Measurements from ENCODE around the gene PPP2R5C. TPM values are rescaled to one million over a fixed set of nuclear protein-coding genes. Genes with fewer than 3 reads are reported as not detected.

PPP2R5C gene
- total RNA-seq, 2 experiments from 2014 or later = 232 to 281 TPM

DNA sequence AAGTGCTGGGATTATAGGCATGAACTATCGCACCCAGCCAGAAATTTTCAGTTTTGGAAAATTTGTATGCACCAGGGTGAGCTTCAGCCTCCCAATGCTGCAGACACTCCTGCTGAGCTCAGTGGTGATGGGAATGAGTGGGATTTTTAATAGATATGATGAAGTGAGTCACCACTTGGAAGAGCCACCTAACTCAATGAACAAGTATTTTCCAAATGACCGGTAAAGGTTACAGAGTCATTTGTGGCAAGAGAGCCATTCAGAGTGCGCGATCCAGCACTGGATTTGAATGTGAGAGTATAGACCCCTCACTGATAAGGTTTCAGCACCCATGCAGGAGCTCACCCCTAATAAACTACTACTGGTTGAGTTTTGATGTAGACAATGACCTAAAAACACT, 100.7 kb downstream of the PPP2R5C start:
- no peaks in the 10 kb centered on the region for H3K9me3 Mint-ChIP-seq (ENCODE audit: low read depth)
- no peak overlapping the region for H3K4me3 Mint-ChIP-seq
- no peak for DNase-seq
- peaks cover 55% of the 10 kb centered on the region for H3K36me3 Mint-ChIP-seq (ENCODE audit: low read depth)
- POLR2A ChIA-PET = no interaction called here
- intact Hi-C loops (cut with DNase I, micrococcal nuclease) = no loop called here
- peak; percentile 33 for ATAC-seq
- CTCF ChIA-PET = interaction anchor here (1.0 to 1.3 kb wide), 2 partner anchors 11 to 17 kb away, joined by 5 to 6 read pairs; no protein-coding TSS in a partner anchor
- H3K4me1 Mint-ChIP-seq = peaks cover 57% of the 10 kb centered on the region
- no peak overlapping the region for H3K27ac Mint-ChIP-seq
- no peaks in the 10 kb centered on the region for H3K27me3 Mint-ChIP-seq

DNA sequence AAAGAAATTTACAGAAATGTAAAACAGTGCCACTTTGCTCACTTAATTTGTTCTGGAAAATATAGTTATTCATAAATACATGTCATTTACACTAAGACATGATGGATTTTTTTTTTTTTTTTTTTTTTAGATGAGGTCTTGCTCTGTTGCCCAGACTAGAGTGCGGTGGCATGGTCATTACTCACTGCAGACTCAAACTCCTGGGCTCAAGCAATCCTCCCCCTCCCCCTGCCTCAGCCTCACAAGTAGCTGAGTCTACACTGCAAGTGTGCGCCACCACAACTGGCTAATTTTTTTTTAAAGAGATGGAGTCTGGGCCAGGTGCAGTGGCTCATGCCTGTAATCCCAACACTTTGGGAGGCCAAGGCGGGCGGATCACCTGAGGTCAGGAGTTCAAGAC, 101.2 kb downstream of the PPP2R5C start:
- intact Hi-C loops (cut with DNase I, micrococcal nuclease) = no loop called here
- Mint-ChIP-seq H3K4me1 (peaks cover 52% of the 10 kb centered on the region), H3K36me3 (ENCODE audit: low read depth) (peaks cover 50% of the 10 kb centered on the region), H3K4me3 (no peak overlapping the region), H3K9me3 (ENCODE audit: low read depth) (no peaks in the 10 kb centered on the region), H3K27me3 (no peaks in the 10 kb centered on the region), H3K27ac (no peak overlapping the region)
- DNase-seq = no peak
- ChIA-PET POLR2A (no interaction called here), CTCF (interaction anchor here (0.8 to 1.4 kb wide), 4 partner anchors 8 to 17 kb away, joined by 4 to 6 read pairs (median 5); no protein-coding TSS in a partner anchor)
- no peak for ATAC-seq

DNA sequence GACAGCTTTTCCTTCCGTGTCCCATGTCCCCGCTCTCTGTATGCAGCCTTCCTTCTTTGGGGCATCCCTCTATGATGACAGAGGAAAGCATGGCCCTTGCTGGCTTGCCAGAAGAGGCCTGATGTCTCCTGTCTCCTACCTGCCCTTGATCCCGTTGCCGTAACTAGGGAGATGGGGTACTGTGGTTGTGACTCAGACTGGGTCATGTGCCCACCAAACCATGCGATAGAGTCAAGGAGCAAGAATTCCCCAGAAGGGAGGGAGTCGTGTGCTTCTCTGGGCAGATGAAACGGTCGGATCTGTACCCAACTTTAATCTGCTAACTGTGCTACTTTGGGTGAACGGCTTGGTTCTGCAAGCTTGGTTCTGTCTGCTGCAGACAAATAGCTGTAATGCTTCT, 103.8 kb downstream of the PPP2R5C start:
- no peak overlapping the region for H3K4me3 Mint-ChIP-seq
- H3K4me1 Mint-ChIP-seq = peaks cover 50% of the 10 kb centered on the region
- ATAC-seq (no peak), DNase-seq (no peak)
- ChIA-PET POLR2A (no interaction called here), CTCF (interaction anchor here (1.0 to 1.3 kb wide), 4 partner anchors 76 to 158 kb away, joined by 3 read pairs; no protein-coding TSS in a partner anchor)
- H3K27me3 Mint-ChIP-seq = no peaks in the 10 kb centered on the region
- no peaks in the 10 kb centered on the region for H3K9me3 Mint-ChIP-seq (ENCODE audit: low read depth)
- H3K27ac Mint-ChIP-seq = no peak overlapping the region
- intact Hi-C loops (cut with DNase I, micrococcal nuclease) = no loop called here
- peaks cover 36% of the 10 kb centered on the region for H3K36me3 Mint-ChIP-seq (ENCODE audit: low read depth)

DNA sequence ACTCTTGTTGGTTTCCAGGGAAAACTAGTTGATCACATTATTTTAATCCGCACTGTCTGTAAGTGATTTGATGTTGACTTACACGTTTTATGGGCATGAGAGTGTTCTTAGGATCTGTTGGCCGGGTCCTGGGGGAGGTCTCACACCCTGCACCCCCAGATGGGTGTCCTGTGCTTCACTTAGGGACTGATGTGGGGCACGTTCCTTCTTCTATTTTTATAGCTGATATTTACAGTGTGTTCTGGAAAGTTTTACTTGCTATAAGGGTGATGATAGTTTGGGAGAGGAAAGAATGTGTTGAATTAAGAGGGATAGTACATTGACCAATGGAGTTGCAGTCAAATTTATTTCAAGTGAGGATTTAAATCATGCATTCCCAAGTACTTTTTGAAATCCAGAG, 106.3 kb downstream of the PPP2R5C start:
- H3K4me3 Mint-ChIP-seq = no peak overlapping the region
- H3K9me3 Mint-ChIP-seq (ENCODE audit: low read depth) = no peaks in the 10 kb centered on the region
- CTCF ChIA-PET = interaction anchor here (1.1 to 2.0 kb wide), 3 partner anchors 14 to 23 kb away, joined by 3 to 8 read pairs (median 5); no protein-coding TSS in a partner anchor
- no peak overlapping the region for H3K27ac Mint-ChIP-seq
- H3K27me3 Mint-ChIP-seq = no peaks in the 10 kb centered on the region
- H3K4me1 Mint-ChIP-seq = peaks cover 52% of the 10 kb centered on the region
- no peak for DNase-seq
- POLR2A ChIA-PET = no interaction called here
- ATAC-seq = no peak
- intact Hi-C loops (cut with DNase I, micrococcal nuclease) = no loop called here
- H3K36me3 Mint-ChIP-seq (ENCODE audit: low read depth) = peaks cover 32% of the 10 kb centered on the region

DNA sequence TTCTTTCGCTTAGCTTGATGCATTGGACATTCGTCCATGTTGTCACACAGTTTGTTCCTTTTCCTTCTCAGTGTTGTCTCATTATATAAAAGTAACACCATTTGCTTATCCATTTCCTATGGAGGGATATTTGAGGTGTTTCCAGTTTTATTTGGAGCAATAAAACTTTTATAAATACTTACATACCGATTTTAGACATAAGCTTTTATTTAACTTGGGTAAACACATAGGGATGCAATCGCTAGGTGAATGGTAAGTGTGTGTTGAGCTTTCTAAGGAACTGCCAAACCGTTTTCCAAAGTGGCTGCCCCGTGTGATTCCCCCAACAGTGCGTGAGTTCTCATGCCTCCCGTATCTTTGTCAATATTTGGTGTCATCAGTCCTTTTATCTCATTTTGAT, 107.7 kb downstream of the PPP2R5C start:
- Mint-ChIP-seq H3K36me3 (ENCODE audit: low read depth) (peaks cover 29% of the 10 kb centered on the region), H3K9me3 (ENCODE audit: low read depth) (peaks cover 1% of the 10 kb centered on the region), H3K4me1 (peaks cover 62% of the 10 kb centered on the region), H3K27me3 (no peaks in the 10 kb centered on the region), H3K4me3 (no peak overlapping the region), H3K27ac (peak overlapping the region; percentile 27)
- DNase-seq (no peak), ATAC-seq (no peak)
- intact Hi-C loops (cut with DNase I, micrococcal nuclease) = no loop called here
- ChIA-PET CTCF (interaction anchor here (0.6 to 2.0 kb wide), 5 partner anchors 8 to 169 kb away, joined by 3 to 8 read pairs (median 4); no protein-coding TSS in a partner anchor), POLR2A (interaction anchor here (0.6 kb wide), 1 partner anchor 100 kb away, joined by 4 read pairs; no protein-coding TSS in a partner anchor)

DNA sequence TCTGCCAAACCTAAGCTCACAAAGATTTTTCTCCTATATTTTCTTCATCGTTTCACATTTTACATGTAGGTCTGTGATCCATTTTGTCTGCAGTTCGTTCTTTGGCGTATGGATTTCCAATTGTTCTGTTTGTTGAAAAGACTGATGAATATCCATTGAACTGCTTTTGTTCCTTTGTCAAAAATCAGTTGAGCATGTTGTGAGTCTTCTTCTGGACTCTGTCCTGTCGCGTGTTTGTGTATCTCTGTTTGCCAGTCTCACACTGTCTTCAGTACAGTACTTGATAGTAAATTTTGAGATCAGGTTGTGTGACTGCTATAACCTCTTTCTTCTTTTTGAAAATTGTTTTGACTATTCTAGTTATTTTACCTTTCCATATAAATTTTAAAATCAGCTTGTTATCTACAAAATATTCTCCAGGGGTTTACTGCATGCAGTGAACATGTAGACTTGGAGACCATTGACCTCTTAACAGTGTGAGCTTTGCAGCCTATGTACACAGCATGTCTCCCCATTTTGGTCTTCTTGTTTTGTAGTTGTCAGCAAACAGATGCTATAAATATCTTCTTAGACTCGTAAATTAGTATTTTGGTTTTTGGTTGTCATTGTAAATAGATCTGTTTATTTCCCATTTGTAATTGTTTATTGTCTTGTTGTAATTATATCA, 108.9 kb downstream of the PPP2R5C start:
- intact Hi-C loops (cut with DNase I, micrococcal nuclease) = no loop called here
- H3K36me3 Mint-ChIP-seq (ENCODE audit: low read depth) = peaks cover 20% of the 10 kb centered on the region
- H3K27me3 Mint-ChIP-seq = no peaks in the 10 kb centered on the region
- peaks cover 63% of the 10 kb centered on the region for H3K4me1 Mint-ChIP-seq
- ATAC-seq (no peak), DNase-seq (no peak)
- ChIA-PET CTCF (interaction anchor here (1.6 kb wide), 1 partner anchor 10 kb away, joined by 6 read pairs; no protein-coding TSS in a partner anchor), POLR2A (no interaction called here)
- peak overlapping the region; percentile 19 for H3K27ac Mint-ChIP-seq
- peaks cover 1% of the 10 kb centered on the region for H3K9me3 Mint-ChIP-seq (ENCODE audit: low read depth)
- no peak overlapping the region for H3K4me3 Mint-ChIP-seq

DNA sequence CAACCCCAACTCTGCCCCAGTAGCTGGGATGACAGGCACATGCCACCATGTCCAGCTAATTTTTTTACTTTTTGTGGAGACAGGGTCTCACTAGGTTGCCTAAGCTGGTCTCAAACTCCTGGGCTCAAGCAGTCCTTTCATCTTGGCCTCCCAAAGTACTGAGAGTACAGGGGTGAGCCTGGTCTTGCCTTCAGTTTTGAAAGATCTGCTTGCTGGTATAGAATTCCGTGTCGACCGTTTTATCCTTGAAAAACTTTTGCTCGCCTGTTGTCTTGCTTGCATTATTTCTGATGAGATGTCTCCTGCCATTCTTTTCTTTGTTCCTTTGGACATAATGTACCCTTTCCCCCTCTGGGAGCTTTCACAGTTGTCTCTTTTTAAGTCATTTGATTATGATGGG, 110.8 kb downstream of the PPP2R5C start:
- intact Hi-C loops (cut with DNase I, micrococcal nuclease) = loop anchor here in 1 of 2 experiments (2.0 kb wide), 1 partner anchor 14 kb away; no protein-coding TSS in a partner anchor
- peaks cover 1% of the 10 kb centered on the region for H3K9me3 Mint-ChIP-seq (ENCODE audit: low read depth)
- H3K27ac Mint-ChIP-seq = peak overlapping the region; percentile 68
- no peaks in the 10 kb centered on the region for H3K27me3 Mint-ChIP-seq
- peaks cover 81% of the 10 kb centered on the region for H3K4me1 Mint-ChIP-seq
- DNase-seq (no peak), ATAC-seq (no peak)
- POLR2A ChIA-PET = no interaction called here
- H3K4me3 Mint-ChIP-seq = no peak overlapping the region
- peaks cover 16% of the 10 kb centered on the region for H3K36me3 Mint-ChIP-seq (ENCODE audit: low read depth)
- CTCF ChIA-PET = interaction anchor here (0.7 kb wide), 1 partner anchor 47 kb away, joined by 4 read pairs; no protein-coding TSS in a partner anchor

DNA sequence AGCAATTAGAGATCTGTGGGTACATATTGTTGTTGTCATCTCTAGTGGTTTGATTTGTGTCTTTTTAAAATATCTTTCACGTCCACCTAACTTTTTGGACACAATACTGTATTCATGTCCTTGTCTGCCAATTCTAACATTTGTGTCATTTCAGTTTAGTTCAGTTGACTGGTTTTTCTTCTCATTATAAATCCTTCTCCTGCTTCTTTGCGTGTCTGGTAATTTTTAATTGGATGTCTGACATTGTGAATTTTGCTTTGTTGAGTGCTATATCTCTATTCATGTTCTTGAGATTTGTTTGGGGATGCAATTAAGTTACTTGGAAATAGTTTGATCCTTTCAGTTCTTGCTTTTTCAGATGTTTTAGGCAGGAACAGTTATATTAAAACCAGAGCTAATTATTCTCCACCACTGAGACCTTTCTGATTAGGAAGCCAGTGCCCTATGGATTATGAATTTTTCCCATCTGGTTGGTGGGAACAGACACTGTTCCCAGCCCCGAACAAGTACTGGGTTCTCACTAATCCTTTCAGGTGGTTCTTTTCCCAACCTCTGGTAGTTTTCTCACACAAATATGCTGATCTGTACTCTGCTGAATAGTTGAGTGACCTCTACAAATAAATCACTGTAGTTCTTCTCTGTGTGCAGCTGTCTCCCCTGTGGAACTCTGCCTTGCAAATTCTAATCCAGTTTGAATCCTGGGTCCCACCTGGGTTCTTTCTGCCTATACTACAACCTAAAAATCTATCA, 111.7 kb downstream of the PPP2R5C start:
- ChIA-PET CTCF (interaction anchor here (2.9 kb wide), 1 partner anchor 23 kb away, joined by 7 read pairs; no protein-coding TSS in a partner anchor), POLR2A (no interaction called here)
- DNase-seq = no peak
- no peak overlapping the region for H3K27ac Mint-ChIP-seq
- H3K4me3 Mint-ChIP-seq = no peak overlapping the region
- ATAC-seq = no peak
- H3K4me1 Mint-ChIP-seq = peaks cover 86% of the 10 kb centered on the region
- peaks cover 18% of the 10 kb centered on the region for H3K36me3 Mint-ChIP-seq (ENCODE audit: low read depth)
- intact Hi-C loops (cut with DNase I, micrococcal nuclease) = loop anchor here in 1 of 2 experiments (2.0 kb wide), 1 partner anchor 14 kb away; no protein-coding TSS in a partner anchor
- peaks cover 1% of the 10 kb centered on the region for H3K9me3 Mint-ChIP-seq (ENCODE audit: low read depth)
- H3K27me3 Mint-ChIP-seq = no peaks in the 10 kb centered on the region

DNA sequence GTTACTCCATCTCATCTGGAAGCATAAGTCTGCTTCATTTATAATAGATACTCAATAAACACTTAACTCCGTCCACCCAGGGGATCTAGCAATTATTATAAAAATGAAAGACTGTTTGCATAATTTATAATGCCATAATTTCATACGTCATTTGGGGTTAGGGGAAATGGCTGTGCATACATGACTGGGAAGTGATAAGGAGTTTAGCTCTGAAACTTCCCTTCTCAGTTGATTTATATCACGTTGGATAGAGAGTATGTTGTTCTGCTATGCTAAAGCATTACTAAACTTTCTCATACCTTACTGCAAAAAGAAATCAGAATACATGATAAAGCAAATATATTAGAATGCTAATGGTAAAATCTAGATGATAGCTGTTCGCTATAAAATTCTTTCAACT, 112.5 kb downstream of the PPP2R5C start:
- Mint-ChIP-seq H3K9me3 (ENCODE audit: low read depth) (peaks cover 1% of the 10 kb centered on the region), H3K36me3 (ENCODE audit: low read depth) (peaks cover 18% of the 10 kb centered on the region), H3K27ac (peak overlapping the region; percentile 73), H3K4me3 (no peak overlapping the region), H3K4me1 (peaks cover 91% of the 10 kb centered on the region), H3K27me3 (no peaks in the 10 kb centered on the region)
- ATAC-seq = no peak
- POLR2A ChIA-PET = no interaction called here
- DNase-seq = no peak
- intact Hi-C loops (cut with DNase I, micrococcal nuclease) = loop anchor here in 1 of 2 experiments (2.0 kb wide), 1 partner anchor 15 kb away; no protein-coding TSS in a partner anchor
- CTCF ChIA-PET = interaction anchor here (2.3 to 2.9 kb wide), 2 partner anchors 13 to 24 kb away, joined by 5 to 7 read pairs; no protein-coding TSS in a partner anchor

DNA sequence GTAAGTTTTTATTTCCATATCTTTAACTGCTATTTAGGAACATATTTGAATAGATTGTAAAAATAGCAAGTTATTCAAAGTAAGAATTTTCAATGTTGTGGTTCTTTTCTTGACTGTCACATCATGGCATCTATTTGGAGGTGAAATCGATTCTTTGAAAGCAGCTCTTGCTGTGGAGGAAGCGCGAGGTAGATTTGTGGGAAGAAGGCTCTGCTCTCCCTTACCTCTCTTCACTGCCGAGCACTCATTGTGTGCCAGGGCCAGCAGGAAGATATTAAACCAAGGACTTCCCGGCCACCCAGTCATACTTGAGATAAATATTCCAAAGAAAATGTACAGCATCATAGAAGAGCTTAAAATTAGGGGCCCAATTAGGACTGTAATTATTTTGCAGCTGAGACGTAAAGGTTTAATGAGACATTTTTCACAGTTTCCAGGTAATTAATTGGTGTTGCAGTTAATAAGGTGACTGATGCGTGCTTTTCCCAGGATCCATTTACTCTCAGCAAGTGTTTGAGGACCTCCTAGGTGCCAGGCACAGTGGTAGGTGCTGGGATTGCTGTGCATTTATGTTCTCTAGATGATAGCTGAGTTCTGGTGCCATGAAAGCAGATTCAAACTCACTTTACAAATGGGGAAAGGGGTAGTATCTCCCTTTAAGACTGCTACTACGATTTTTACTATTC, 113.7 kb downstream of the PPP2R5C start:
- peak overlapping the region; percentile 94 for H3K27ac Mint-ChIP-seq
- peaks cover 1% of the 10 kb centered on the region for H3K9me3 Mint-ChIP-seq (ENCODE audit: low read depth)
- POLR2A ChIA-PET = interaction anchor here (0.8 to 1.5 kb wide), 3 partner anchors 30 to 66 kb away, joined by 3 to 7 read pairs (median 7); no protein-coding TSS in a partner anchor
- ATAC-seq = no peak
- H3K4me3 Mint-ChIP-seq = peak overlapping the region; percentile 59
- no peak for DNase-seq
- intact Hi-C loops (cut with DNase I, micrococcal nuclease) = loop anchor here (5.0 kb wide), 3 partner anchors 103 to 947 kb away; no protein-coding TSS in a partner anchor
- CTCF ChIA-PET = interaction anchor here (0.6 to 2.9 kb wide), 11 partner anchors 12 to 104 kb away, joined by 3 to 7 read pairs (median 4); no protein-coding TSS in a partner anchor
- H3K36me3 Mint-ChIP-seq (ENCODE audit: low read depth) = peaks cover 26% of the 10 kb centered on the region
- no peaks in the 10 kb centered on the region for H3K27me3 Mint-ChIP-seq
- peaks cover 92% of the 10 kb centered on the region for H3K4me1 Mint-ChIP-seq

All from activated CD4-positive, alpha-beta T cell treated with anti-CD3 and anti-CD28 coated beads for 36 hours (primary cell).